ENCODE data around the gene TRPM4. TPM values are rescaled to one million over a fixed set of nuclear protein-coding genes. Genes with fewer than 3 reads are reported as not detected.
A peak's percentile ranks its signal among the peaks of the same experiment; 100 is the strongest.

The TRPM4 gene
- 10 to 100 TPM; 15.8 to 28.0 TPM for total RNA-seq

DNA sequence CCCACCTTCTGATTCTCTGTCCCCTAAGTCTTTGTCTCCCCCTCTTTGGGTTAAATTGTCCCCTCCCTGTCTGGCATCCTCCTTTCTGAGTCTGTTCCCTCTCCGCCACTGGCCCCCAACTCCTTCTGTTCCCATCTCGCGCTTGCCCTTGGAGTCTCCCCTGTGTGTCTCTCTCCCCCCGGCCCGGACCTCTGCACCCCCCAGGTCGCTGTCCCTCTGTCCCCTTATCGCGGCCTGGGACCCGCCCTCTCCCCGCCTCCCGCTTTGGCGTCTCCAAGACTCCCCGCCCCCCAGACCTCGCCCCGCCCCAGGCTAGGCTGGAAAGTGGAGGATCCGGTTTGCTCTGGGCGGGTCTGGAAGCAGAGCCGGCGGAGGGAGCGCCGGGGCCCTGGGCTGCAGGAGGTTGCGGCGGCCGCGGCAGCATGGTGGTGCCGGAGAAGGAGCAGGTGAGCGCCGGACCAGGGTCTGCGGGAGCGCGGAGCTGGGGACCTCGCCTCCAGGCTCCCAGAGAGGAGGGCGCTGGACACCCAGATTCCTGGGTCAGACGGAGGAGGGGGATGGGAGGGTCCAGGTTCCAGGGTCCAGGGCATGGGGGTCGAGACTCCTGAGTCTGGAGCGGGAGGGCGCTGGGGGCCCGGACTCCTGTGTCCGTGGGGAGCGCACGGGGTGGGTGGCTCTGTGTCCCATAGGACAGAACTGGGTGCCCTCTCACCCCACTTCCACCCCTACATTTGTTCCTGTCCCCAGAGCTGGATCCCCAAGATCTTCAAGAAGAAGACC lies at the start of gene TRPM4:
Gene TRPM4, plus strand, starts transcription at position 348 of the 780 bp plus-strand sequence. Its CDS starts 75 bp downstream, at position 423.
- intact Hi-C loops (cut with DNase I), result no loop called here
- H3K27me3 ChIP-seq, result no peaks in the 10 kb centered on the region
- H3K4me1 ChIP-seq, result peaks cover 21% of the 10 kb centered on the region
- ATAC-seq (peak; percentile 98), DNase-seq (peak; percentile 93 to 95 (median 94))
- WGBS, 2 donors, result 1% methylated on average over 16 to 41 of the region's 41 CpGs
- peak; percentile 65 to 87 (median 83) for TF ChIP-seq POLR2A (IDR thresholded peaks at IDR 0.05)
- TF ChIP-seq, protein P1, sequence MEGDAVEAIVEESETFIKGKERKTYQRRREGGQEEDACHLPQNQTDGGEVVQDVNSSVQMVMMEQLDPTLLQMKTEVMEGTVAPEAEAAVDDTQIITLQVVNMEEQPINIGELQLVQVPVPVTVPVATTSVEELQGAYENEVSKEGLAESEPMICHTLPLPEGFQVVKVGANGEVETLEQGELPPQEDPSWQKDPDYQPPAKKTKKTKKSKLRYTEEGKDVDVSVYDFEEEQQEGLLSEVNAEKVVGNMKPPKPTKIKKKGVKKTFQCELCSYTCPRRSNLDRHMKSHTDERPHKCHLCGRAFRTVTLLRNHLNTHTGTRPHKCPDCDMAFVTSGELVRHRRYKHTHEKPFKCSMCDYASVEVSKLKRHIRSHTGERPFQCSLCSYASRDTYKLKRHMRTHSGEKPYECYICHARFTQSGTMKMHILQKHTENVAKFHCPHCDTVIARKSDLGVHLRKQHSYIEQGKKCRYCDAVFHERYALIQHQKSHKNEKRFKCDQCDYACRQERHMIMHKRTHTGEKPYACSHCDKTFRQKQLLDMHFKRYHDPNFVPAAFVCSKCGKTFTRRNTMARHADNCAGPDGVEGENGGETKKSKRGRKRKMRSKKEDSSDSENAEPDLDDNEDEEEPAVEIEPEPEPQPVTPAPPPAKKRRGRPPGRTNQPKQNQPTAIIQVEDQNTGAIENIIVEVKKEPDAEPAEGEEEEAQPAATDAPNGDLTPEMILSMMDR (IDR thresholded peaks at IDR 0.05), result peak in 1 of 7 experiments; percentile 6
- peak within 1 kb of the TSS; percentile 81 to 88 for H3K4me3 ChIP-seq
- H3K27ac ChIP-seq, result peak within 1 kb of the TSS; percentile 48 to 88 (median 83)
- H3K9me3 ChIP-seq, result no peaks in the 10 kb centered on the region
- no peaks in the 10 kb centered on the region for H3K36me3 ChIP-seq (replicated peaks in 1 of 2; ENCODE audit: insufficient read depth in 1 of 2, low read depth in 2 of 2)

DNA sequence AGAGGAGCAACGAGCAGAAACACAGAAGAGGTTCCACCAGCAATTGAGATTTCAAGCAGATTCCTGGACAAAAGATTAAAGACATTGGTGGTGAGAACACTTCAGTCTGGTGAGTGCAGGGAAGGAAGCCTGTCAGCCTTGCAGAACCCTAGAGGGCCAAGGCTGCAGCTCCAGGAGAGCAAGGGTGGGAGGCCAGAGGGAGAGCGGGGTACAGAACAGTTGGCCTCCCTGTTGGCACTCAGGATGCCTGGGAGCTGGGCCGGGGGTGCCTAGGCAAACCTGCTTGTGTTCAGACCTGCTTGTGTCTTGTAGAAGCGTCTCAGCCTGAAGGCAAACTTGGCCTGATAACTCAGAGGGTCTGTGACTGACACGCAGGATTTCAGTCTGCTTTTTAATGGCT lies 48.5 kb upstream of the TRPM4 start:
- no peaks in the 10 kb centered on the region for H3K27me3 ChIP-seq
- WGBS, 2 donors, result 79 to 87% methylated on average over 5 of the region's 5 CpGs

DNA sequence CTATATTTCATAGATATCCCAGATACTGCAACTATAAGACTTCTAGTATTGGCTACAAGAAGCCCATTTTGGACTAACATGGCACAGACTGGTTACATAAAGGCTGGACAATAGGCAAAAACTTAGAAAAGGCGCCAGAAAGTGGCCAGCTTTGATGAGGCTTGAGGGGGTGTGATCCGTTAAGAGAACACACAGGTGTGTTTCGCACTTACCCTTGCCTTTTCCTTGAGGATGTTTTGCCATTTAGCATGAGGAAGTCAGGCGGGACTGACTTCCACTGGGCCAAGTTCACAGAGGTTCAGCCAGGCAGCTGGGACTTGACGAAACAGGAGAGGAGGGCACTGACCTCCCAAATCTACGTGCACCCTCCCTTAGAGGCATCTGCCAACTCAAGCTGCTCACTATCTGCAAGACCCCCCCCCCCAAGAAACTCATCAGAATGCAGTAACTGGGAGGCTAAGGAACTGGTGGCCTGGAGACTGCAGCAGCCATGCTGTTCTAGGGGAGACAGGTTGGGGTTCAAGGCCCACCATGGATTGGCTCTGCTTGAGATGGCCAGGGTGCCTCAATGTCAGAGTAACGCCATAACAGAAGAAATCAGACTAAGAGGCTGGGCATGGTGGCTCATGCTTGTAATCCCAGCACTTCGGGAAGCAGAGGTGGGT lies 47.9 kb upstream of the TRPM4 start:
- 81 to 89% methylated on average over 8 of the region's 8 CpGs for WGBS, 2 donors
- intact Hi-C loops (cut with DNase I), result loop anchor here (5.0 kb wide), 1 partner anchor 38 kb away; no protein-coding TSS in a partner anchor
- peaks cover 4 to 5% of the 10 kb centered on the region in 2 donors for H3K36me3 ChIP-seq (replicated peaks in 1 of 2; ENCODE audit: insufficient read depth in 1 of 2, low read depth in 2 of 2)

More for the DNA sequence above, 48.5 kb upstream of the TRPM4 start:
- TF ChIP-seq, protein P1 (IDR thresholded peaks at IDR 0.05), result no peak
- TF ChIP-seq POLR2A (IDR thresholded peaks at IDR 0.05), result no peak
- intact Hi-C loops (cut with DNase I), result no loop called here
- no peaks in the 10 kb centered on the region for H3K9me3 ChIP-seq
- peaks cover 13% of the 10 kb centered on the region for H3K4me1 ChIP-seq
- ATAC-seq, result no peak
- H3K4me3 ChIP-seq, result no peak overlapping the region
- H3K27ac ChIP-seq, result no peak overlapping the region
- no peak for DNase-seq
- H3K36me3 ChIP-seq (replicated peaks in 1 of 2; ENCODE audit: insufficient read depth in 1 of 2, low read depth in 2 of 2), result peaks cover 5 to 7% of the 10 kb centered on the region in 2 donors

DNA sequence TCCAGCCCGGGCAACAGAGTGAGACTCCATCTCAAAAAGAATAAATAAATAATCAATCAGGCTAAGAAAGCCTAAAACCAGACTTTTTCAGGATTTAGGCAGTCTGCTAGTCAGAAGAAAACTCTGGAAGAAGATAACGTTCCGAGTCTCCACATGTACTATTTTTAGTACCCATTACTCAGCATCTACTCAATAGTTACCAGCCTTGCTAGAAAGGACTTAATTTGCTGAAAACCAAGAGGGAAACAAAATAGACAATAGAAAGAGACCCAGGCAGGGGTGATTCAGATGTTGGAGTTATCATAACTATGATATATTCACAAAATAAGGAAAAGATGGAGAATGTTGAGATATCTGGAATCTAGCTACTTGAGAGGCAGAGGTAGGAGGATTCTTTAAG lies 47.0 kb upstream of the TRPM4 start:
- Histone ChIP-seq H3K9me3 (no peaks in the 10 kb centered on the region), H3K27ac (no peak overlapping the region), H3K4me1 (peaks cover 14% of the 10 kb centered on the region), H3K27me3 (no peaks in the 10 kb centered on the region), H3K36me3 (replicated peaks in 1 of 2; ENCODE audit: insufficient read depth in 1 of 2, low read depth in 2 of 2) (peaks cover 0 to 5% of the 10 kb centered on the region in 2 donors), H3K4me3 (no peak overlapping the region)
- intact Hi-C loops (cut with DNase I), result loop anchor here (5.0 kb wide), 1 partner anchor 37 kb away; no protein-coding TSS in a partner anchor
- DNase-seq (no peak), ATAC-seq (no peak)
- TF ChIP-seq, protein P1 (IDR thresholded peaks at IDR 0.05), result no peak
- TF ChIP-seq POLR2A (IDR thresholded peaks at IDR 0.05), result no peak
- WGBS, 2 donors, result 29 to 37% methylated on average over 3 of the region's 3 CpGs

More for the DNA sequence above, 47.9 kb upstream of the TRPM4 start:
- Histone ChIP-seq H3K4me3 (no peak overlapping the region), H3K27ac (no peak overlapping the region), H3K4me1 (peaks cover 14% of the 10 kb centered on the region), H3K27me3 (no peaks in the 10 kb centered on the region), H3K9me3 (no peaks in the 10 kb centered on the region)
- no peak for DNase-seq
- no peak for ATAC-seq
- TF ChIP-seq, protein P1 (IDR thresholded peaks at IDR 0.05), result no peak
- TF ChIP-seq POLR2A (IDR thresholded peaks at IDR 0.05), result no peak

All from body of pancreas (tissue), 4 donors.